ENCODE data around the gene RNF26. TPM values are rescaled to one million over a fixed set of nuclear protein-coding genes. Genes with fewer than 3 reads are reported as not detected.

RNF26 gene
- total RNA-seq: 6.4 and 7.2 TPM in 2 replicates

DNA sequence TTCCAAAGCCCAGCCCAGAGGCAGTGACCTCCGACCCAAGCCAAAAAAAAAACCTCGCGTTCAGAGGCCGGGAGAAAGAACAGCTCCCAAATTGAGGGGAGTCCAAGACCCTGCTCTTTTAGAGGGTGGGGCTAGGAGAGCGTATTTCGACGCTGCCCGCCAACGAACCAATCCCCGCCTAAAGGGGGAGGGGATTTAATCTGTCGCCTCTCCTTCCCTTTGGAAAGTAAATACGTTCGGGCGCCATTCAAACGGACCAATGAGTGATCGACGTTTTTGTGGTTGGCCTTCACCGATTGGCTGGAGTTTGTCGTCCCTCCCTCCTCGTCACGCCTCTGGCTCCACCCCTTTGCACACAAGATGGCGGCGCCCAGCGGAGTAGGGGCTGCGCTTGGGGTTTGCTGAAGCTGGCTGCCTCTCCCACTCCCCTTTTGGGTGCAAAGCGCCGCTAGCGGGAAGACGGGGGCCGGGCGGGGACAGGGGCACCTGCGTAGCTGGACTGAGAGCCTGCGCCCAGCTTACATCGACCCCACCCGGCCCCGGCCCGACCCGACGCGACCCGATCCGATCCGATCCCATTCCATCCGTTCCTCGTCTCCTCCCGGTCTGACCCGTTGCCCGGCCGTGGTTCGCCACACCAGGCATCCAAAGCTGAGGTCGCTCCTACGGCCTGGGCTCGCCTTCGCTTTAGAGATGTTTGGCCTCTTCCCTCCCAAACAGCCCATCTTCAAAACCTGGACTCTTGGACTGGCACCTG lies at the start of gene RNF26:
TSS of gene RNF26 (plus strand) at position 354 of the 757 bp plus-strand sequence. CDS start 596 bp downstream, outside the sequence.

DNA sequence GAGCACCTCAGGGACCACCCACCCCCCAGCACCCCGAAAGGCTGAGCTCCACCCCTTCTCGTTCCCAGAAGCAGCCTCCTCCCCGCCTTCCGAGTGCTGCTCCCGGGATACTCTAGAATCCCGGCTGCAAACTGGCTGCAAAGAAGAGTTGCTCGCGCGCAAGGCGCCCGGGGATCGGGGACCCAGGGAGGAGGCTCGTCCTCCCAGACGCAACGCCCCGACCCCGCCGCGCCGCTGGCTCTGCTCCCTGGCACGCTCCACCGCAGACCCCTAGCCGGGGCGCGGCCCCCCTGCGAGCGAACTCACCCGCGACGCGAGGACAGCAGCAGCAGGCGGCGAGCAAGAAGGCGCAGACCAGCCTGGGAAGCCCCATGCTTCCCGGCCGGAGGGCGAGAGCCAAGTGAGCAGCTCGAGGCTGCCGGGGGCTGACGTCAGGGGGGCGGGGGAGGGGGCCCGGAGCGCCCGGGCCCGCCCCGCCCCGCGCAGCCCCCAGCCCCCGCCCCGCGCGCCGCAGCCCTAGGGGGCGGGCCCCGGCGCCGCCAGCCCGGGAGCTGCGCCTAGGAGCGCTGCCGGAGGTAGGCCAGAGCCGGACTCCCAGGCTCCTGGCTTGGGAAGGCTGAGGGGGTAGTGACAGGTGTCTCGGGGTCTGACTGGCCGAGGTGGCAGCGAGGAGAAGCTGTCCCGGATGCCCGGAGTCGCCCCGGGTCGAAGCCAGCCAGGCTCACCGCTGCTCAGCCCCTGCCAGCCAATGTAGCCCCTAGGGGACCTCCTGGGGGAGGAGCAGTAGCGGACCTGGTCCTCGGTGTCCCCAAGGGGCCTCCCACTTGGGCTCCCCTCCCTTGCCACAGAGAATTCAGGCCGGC lies 17.4 kb upstream of the RNF26 start, which contains the start of gene MCAM:
TSS of gene MCAM (minus strand) at position 402 of the 863 bp plus-strand sequence. CDS start at position 373, 29 bp downstream.

GRCh38 chr11:119340335-119341221 lies 6.3 kb downstream of the RNF26 start, which contains the start of gene C1QTNF5:
TSS of gene C1QTNF5 (minus strand) at chr11:119340883. CDS start at chr11:119340397, 486 bp downstream.

DNA sequence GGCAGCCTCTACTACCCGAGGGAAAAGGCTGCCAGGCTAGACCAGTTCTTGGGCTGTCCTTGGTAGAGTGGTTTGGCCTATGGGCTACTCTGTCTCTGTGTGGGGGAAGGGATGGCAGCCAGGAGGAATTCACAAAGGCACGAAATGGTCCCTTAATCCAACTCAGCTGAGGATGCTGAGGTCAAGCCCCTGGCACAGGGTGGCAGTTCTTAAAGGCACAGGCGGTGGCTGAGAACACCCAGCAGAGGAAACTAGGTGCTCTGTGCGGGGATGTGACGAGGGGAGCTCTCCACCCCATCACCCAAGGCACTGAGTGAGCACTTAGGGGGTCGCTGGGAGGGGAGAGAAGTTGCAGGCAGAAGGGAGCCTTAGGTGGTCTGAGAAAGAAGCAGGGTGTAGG lies 12.3 kb downstream of the RNF26 start, which contains the start of gene MFRP:
TSS of gene MFRP (minus strand) at position 101 of the 400 bp plus-strand sequence. CDS start 192 bp downstream, outside the sequence.

DNA sequence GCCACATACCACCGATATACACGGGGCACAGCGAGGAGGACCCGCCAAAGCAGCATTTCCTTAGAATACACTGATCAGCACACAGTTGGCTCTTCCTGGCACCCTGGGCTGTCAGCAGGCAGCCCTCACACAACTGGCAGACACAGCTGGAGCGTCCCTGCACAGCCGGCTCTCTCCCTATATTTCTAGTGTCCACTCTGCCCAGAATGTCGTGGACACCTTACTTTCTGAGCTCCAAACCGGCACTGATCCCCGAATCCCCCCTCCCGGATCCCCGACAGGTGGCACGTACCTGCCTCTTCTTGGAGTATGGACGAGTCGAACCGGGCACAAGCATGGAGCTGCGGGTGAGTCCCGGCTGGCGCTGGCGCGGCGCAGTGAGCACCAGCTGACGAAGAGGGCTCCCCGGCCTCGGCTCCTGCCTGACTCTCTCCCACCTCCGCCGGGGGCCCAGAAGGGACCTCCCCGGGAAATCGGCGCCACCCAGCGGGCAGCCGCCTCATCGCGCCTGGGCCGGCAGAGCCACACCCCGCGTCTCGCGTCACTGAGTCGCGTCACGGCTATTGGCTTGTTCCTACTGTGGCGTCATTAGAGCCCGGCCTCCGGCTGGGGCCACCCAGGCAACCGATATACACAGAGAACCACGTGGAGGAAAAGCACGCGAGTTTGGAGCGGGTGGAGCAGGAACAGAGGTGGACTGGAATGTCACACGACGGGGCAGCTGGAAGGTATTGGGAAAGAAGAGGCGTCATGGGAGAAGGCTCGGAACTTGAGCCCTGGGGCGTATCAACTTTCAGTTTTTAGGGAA lies 47.1 kb downstream of the RNF26 start, which contains the start of gene USP2:
TSS of gene USP2 (minus strand) at position 510 of the 808 bp plus-strand sequence. CDS start 8,210 bp downstream, outside the sequence.

Small RNA genes lying within 50 kb of the gene (small RNA-seq; reads per million reads assigned to genes)
- gene RF01225 (not detected), gene RNU6-262P (not detected)

Other genes with a start within 250 kb of the RNF26 start
- gene HMBS, start 249.6 kb upstream of the RNF26 start, total RNA-seq: 6.9 and 7.3 TPM in 2 replicates
- gene DPAGT1, start 232.7 kb upstream of the RNF26 start, total RNA-seq: 27.2 and 34.9 TPM in 2 replicates
- 4.6 and 6.2 TPM in 2 replicates for gene C2CD2L, start 227.2 kb upstream of the RNF26 start, total RNA-seq
- gene HINFP, start 212.9 kb upstream of the RNF26 start, total RNA-seq: 24.4 and 24.5 TPM in 2 replicates
- gene ABCG4, start 185.5 kb upstream of the RNF26 start, total RNA-seq: 0.33 and 1.1 TPM in 2 replicates
- 17.5 and 22.5 TPM in 2 replicates for gene NLRX1, start 165.8 kb upstream of the RNF26 start, total RNA-seq
- not detected in 2 replicates for gene NHERF4, start 149.1 kb upstream of the RNF26 start, total RNA-seq
- gene CBL, start 128.2 kb upstream of the RNF26 start, total RNA-seq: 23.2 and 33.1 TPM in 2 replicates
- 1,416 and 4,821 TPM in 2 replicates for gene MCAM, start 17.4 kb upstream of the RNF26 start, total RNA-seq
- 79.7 and 111 TPM in 2 replicates for gene C1QTNF5, start 6.4 kb downstream of the RNF26 start, total RNA-seq
- under 0.01 TPM in 2 replicates for gene MFRP, start 12.2 kb downstream of the RNF26 start, total RNA-seq
- gene USP2, start 47.2 kb downstream of the RNF26 start, total RNA-seq: 0.29 TPM in 1 of 2 replicates, not detected in the other
- 0.65 and 3.9 TPM in 2 replicates for gene THY1, start 88.6 kb downstream of the RNF26 start, total RNA-seq

All from vein endothelial cell (primary cell).